Pons (tissue), 1 donor: ENCODE measurements around the gene AATK.
A peak's percentile ranks its signal among the peaks of the same experiment; 100 is the strongest.

Source experiments
- DNase-seq: peaks from one replicate; pipeline ENCODE4 v3.0.0-alpha.2; 2016; ENCODE audit warnings: low spot score

Gene AATK

DNA sequence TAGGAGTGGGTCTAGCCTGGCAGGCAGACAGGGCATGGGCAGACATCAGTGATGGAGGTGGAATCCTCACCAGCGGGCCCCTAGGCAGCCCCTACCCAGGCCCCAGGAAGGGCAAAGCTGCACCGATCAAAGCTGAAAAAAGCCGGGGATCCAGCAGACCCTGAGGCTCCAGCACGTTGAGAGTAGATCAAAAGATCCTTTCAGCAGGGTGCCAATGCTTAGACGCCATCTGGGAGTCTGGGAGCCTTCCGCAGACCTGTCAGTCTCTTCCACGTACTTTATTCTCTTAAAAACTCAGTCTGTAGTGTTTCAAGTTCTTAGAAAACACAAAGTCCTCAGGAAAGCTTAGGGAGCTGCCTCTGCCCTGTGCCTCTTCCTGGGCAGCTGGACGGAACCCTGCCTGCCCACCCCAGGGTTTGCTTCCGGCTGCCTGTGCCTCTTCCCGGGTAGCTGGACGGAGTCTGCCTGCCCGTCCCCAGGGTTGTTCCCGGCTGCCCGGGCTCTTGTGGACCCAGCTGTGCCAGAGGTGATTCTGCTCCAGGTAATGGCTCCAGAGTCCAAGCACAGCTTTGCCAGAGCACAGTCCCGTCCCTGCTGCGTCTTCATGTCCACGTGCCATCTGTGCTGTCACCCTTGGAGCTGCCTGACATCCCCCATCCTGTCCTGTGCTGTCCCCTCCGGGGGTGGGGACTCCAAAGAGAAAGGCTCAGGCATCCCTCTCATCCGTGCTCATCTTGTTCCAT lies 51.5 kb downstream of the AATK start:
- no peak for DNase-seq

DNA sequence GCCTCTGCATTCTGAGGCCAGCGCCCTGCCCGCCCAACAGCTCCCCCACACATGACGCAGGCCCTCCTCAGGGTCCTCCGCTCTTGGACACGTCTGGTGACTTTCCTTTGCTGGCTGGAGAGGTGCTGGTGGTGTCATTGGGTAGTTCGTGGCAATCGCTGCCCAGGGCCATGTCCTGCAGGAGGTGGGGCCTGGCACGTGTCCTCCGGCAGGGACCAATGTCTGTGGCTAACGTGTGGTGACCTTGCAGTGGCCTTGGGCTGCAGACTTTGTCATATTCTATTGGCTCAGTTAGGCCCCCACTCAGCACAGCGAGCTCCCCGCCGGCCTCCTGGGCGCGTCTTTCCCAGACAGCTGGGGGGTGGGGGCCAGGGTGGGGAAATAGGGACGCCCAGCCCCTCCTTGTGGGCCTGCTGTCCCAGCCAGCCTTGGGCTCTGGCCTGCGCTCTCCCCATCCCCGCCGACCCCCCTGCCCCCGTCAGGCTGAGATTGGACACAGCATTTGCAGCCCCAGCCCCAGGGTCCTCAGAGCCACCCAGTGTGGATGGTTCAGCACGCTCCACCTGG lies 52.8 kb downstream of the AATK start:
- no peak for DNase-seq

GRCh38 chr17:81112450-81112849 lies 53.6 kb downstream of the AATK start:
- DNase-seq: no peak

DNA sequence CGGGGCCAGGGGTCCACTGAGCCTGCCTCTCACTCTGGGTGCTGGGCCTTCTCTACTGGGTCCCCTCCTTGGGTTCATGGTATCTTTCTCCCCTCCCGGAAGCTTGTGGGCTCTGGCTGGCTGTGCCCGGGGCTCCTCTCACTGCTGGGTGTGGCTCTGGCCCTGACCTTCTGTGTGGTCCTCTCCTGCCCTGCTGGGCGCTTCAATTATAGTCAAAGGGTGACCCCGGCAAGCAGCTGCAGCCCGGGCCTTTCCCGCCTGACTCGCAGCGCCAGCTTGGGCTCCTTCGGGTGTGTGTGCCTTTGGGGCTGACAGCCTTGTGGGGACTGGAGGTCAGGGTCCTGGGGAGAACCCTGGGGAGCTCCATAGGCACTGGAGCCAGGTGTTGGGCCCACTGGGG lies 55.0 kb downstream of the AATK start:
- no peak for DNase-seq

- no peak for DNase-seq
These were observed 55.5 kb downstream of the AATK start for GRCh38 chr17:81110488-81111040.

DNA sequence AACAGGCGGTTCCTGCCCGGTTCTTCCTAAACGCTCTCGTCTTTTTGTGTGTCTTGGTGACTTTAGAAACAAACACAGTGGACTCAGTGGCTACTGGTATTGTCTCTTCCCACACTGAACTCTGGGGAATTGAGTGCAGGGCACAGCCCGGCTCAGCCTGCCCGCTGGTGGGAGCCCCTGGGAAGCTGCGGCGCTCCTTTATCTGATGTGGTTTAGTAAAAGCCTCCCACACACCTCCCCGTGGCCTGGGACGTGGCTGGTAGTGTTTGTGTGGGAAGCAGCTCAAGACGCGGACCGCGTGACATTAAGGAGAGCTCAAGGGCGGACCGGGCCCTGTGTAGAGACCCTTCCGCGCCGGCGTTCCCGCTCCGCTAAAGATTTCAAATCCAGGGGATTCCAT lies 56.1 kb downstream of the AATK start:
- no peak for DNase-seq

DNA sequence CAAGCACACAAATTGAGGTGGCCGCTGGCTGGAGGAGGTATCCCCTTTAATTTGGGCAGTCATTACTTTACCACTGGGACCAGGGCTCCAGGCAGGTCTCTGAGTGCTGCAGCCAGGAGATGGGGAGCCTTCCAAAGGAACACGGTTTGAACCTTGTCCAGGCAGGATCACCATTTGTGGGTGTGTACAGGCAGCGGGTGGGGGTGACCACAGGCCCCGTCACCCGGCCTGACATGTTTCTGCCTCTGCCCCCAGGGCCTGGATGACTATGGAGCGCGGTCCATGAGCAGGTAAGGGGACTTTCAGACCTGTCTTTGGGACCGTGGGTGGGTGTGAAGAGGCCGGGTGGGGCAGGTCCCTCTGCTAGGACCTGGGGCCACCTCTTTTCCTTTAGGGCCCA lies 57.8 kb downstream of the AATK start:
- no peak for DNase-seq

DNA sequence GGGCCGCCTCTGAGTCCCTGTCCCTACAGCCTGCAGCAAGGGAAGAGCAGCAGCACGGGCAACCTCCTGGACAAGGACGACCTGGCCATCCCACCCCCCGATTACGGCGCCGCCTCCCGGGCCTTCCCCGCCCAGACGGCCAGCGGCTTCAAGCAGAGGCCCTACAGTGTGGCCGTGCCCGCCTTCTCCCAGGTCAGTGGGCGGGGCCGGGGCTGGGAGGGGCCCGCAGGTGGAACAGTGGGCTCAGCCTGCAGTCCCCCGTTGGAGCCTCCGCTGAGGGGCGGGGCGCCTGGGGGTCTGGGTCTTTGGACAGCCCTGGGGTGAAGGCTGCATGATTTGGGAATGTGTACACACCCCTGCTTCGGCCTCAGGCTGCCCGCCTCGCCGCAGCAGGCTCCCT lies 59.3 kb downstream of the AATK start:
- no peak for DNase-seq

- no peak for DNase-seq
These were observed 62.6 kb downstream of the AATK start for GRCh38 chr17:81103379-81103778.

GRCh38 chr17:81102869-81103268 lies 63.2 kb downstream of the AATK start:
- no peak for DNase-seq

- DNase-seq: no peak
These were observed 63.7 kb downstream of the AATK start for GRCh38 chr17:81102352-81102751.

DNA sequence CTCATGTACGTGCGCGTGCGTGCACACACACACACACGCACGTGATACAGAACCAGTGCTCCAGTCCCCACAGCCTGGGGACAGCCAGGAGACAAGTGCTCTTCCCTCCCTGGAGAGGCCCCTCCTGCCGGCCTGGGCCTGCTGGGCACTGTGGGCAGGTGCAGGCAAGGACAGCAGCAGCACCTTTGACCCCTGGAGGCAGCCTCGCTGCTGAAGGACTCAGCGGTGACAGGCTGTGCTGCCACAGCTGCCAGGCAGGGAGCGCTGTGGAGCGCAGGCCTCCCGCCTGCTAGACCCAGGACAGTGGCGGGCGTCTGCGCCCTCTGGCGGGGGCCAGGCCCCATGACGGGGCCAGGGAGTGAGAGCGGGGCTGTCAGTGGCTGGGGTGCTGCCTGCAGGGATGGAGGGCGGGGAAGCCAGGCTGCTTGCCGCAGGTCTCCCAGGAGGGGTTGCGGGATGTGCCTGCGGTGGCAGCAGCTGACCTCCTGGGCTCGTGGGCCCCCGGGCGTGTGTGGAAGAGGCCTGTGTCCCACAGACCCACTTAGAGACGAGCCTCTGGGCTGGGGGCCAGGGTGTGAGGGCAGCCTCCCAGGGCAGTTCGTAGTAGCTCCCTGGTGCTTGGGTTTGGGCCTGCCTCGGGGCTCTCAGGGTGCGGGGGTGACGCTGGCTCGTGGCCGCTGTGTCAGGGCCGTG lies 64.3 kb downstream of the AATK start:
- DNase-seq: peak; percentile 74

GRCh38 chr17:81100668-81101067 lies 65.4 kb downstream of the AATK start:
- DNase-seq: no peak

- no peak for DNase-seq
These were observed 66.1 kb downstream of the AATK start for GRCh38 chr17:81099888-81100287.

DNA sequence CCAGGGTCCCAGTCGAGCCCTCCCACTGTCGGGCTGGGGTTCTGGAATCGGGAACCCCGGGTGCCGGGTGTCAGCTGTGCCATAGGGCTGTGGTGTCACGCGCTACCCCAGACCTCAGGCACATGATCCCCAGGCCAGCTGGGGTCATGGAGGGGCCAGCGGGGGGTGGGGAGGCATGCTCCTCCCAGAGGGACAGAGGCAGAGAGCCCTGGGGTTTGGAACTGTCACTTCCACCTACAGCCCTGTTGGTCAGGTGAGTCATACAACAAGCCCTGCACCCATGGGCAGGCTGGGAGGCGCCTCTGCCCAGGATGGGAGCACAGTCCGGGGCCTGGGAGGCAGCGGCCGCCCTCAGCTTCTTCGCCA lies 68.1 kb downstream of the AATK start:
- no peak for DNase-seq

DNA sequence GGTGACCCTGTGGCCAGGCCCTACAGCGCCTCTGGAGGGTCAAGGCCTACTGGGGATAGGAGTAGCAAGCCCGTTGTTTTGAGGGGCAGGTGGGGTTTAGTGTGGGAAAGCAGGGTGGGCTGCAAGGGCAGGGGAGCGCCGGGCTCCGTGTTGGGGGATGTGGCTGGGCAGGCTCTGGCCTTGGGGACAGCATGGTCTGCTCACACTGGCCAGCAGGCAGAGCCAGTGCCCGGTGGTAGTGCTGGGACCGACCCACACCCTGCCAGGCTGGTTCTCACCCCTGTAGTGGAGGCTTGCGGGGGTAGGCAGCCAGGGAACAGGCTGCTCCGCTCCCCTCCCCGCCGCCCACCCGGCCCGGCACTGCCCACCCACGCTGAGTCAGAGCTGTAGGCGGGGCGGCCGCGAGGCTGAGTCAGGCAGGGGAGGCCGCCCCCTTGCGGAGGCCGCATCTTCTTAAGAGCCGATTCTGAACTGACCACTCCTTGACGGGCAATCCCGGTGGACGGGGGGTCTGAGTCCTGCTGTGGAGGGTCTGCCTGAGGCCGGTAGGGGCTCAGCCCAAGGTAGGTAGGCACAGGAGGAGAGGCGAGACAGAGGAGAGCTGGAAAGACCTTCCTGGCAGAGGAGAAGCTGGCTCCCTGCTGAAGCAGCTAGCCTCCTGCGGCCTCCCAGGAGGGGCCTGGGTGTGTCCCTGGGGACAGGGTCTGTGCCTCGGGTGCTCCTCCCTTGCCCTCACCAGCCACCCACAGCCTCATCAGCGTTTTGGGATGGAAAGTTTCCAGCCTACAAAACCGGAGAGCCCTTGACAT lies 68.7 kb downstream of the AATK start:
- DNase-seq: peak; percentile 52

- no peak for DNase-seq
These were observed 69.3 kb downstream of the AATK start for GRCh38 chr17:81096741-81097133.

- DNase-seq: no peak
These were observed 70.6 kb downstream of the AATK start for GRCh38 chr17:81095383-81095762.

DNA sequence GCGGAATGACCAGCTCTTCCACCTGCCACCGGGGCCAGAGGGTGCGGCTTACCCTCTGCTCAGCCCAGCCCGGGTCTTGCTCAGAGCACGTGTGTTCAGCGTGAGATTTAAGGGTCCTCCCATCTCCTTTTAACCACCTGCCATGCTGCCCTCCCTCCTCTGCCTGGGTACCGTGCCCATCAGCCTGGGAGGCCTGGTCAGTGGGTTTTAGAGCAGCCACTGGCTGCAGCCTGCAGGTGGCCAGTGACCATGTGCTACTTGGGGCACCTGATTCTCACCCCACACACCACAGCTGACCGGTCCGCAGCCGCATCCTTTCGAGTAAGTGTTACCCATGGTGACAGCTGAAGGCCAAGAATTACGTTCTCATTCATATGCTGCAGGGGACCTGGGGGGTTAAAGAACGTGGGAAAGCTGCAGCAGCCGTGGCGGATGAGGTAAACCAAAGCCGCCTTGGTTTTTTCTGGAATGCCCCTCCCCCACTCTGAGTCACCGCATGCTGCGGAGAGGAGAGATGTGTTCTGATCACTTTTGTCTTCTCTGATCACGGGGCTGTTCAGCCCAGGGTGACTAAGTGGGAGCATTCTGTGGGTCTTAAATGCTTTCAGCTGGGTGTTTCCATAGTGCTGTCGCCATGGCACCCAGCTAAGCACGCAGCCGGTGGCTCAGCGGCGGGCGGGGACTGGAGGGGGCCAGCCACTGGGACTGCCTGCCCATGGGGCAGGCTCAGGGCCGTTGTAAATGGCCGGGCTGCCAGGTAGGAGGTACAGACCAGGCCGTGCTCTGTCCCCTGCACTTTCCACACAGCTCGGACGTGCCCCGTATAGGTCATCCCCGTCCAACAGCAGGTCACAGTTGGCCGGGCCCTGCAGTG lies 71.3 kb downstream of the AATK start:
- DNase-seq: peak; percentile 68

DNA sequence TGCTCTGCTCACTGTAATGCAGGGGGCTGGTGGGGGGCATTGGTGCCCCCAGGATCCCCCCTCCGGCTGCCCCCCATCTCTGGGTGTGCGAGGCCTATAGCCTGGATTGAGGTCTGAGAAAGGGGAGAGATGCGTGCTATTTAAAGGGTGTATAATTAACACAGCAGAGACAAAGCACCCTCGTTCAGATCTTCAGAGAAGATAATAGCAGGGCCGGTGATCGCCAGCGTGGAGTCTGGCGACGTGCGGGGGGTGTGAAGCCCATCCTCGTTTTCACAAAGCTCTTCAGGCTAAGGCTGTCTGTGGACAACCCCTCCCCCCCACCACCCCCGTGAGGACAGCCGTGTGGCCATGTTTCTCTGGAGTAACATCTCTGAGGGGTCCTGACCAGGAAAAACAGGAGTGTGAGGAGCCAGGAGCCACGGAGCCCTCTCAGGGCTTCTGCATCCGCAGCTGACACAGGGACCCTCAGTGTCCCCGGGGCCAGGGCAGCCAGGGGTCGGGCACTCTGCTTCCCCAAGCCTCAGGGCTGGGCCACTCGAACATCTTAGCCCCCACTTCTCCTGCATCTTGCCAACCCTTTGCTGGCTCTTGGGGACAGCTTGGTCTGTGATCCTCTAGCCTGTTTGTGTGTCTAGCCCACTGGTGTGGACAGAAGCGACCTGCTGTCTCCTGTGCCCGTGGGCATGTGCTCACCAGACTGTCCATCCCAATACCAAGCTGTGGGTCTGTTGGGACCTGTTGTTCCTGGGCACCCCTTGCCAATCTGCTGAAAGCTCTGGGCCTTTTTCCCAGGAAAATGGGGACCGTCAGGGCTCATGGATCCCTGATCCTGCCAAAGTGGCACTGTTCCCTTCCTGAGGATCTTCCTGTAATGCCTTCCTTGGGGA lies 72.2 kb downstream of the AATK start:
- no peak for DNase-seq
